ENCODE data around the gene KCNE4. TPM values are rescaled to one million over a fixed set of nuclear protein-coding genes. Genes with fewer than 3 reads are reported as not detected.
A peak's percentile ranks its signal among the peaks of the same experiment; 100 is the strongest.

The KCNE4 gene
- polyA plus RNA-seq, 1 of the 3 experiments (the other 2 are of a cell fraction), result 0.20 TPM

- H3K36me3 ChIP-seq (replicated peaks in 1 of 2; ENCODE audit: control insufficient read depth in 1 of 2, insufficient read depth in 2 of 2, low read length in 1 of 2), result no peaks in the 10 kb centered on the region
- peak overlapping the region; percentile 38; the same call in 1 of the 2 replicates for H2AFZ ChIP-seq (ENCODE audit: low read depth)
- WGBS (ENCODE audit: low lambda C conversion rate), result 100% methylated on average over 1 of the region's 1 CpG
- POLR2A ChIA-PET, result no interaction called here
- peaks cover 36% of the 10 kb centered on the region for H3F3A ChIP-seq (replicated peaks; ENCODE audit: insufficient read depth)
- TF ChIP-seq EP300 (IDR thresholded peaks at IDR 0.05; ENCODE audit: borderline replicate concordance in 1 of 2, low read depth in 1 of 2, low read length in 1 of 2), result no peak
- TF ChIP-seq, protein P1, sequence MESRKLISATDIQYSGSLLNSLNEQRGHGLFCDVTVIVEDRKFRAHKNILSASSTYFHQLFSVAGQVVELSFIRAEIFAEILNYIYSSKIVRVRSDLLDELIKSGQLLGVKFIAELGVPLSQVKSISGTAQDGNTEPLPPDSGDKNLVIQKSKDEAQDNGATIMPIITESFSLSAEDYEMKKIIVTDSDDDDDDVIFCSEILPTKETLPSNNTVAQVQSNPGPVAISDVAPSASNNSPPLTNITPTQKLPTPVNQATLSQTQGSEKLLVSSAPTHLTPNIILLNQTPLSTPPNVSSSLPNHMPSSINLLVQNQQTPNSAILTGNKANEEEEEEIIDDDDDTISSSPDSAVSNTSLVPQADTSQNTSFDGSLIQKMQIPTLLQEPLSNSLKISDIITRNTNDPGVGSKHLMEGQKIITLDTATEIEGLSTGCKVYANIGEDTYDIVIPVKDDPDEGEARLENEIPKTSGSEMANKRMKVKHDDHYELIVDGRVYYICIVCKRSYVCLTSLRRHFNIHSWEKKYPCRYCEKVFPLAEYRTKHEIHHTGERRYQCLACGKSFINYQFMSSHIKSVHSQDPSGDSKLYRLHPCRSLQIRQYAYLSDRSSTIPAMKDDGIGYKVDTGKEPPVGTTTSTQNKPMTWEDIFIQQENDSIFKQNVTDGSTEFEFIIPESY (IDR thresholded peaks at IDR 0.05; ENCODE audit: borderline replicate concordance, low read depth), result no peak
- TF ChIP-seq SMC3 (IDR thresholded peaks at IDR 0.05; ENCODE audit: low read depth, low read length), result no peak
- no peak for TF ChIP-seq FOSL2 (IDR thresholded peaks at IDR 0.05; ENCODE audit: borderline replicate concordance, low read depth)
- TF ChIP-seq REST (IDR thresholded peaks at IDR 0.05; ENCODE audit: low read depth, low read length), result no peak
- TF ChIP-seq MEF2A (IDR thresholded peaks at IDR 0.05; ENCODE audit: borderline replicate concordance, low read depth), result no peak
- no peak for TF ChIP-seq FOXM1 (IDR thresholded peaks at IDR 0.05; ENCODE audit: low read depth)
- TF ChIP-seq ELF1 (IDR thresholded peaks at IDR 0.05), result no peak
- no peak for TF ChIP-seq TAF1 (IDR thresholded peaks at IDR 0.05; ENCODE audit: borderline replicate concordance, low read depth, low read length)
- TF ChIP-seq, protein P2, sequence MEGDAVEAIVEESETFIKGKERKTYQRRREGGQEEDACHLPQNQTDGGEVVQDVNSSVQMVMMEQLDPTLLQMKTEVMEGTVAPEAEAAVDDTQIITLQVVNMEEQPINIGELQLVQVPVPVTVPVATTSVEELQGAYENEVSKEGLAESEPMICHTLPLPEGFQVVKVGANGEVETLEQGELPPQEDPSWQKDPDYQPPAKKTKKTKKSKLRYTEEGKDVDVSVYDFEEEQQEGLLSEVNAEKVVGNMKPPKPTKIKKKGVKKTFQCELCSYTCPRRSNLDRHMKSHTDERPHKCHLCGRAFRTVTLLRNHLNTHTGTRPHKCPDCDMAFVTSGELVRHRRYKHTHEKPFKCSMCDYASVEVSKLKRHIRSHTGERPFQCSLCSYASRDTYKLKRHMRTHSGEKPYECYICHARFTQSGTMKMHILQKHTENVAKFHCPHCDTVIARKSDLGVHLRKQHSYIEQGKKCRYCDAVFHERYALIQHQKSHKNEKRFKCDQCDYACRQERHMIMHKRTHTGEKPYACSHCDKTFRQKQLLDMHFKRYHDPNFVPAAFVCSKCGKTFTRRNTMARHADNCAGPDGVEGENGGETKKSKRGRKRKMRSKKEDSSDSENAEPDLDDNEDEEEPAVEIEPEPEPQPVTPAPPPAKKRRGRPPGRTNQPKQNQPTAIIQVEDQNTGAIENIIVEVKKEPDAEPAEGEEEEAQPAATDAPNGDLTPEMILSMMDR (IDR thresholded peaks at IDR 0.05), result no peak
- TF ChIP-seq RAD21 (IDR thresholded peaks at IDR 0.05; ENCODE audit: low read length), result no peak
- no peaks in the 10 kb centered on the region for H3K9me2 ChIP-seq
- H3K27me3 ChIP-seq (ENCODE audit: insufficient read depth), result no peaks in the 10 kb centered on the region
- no peak overlapping the region for H3K4me3 ChIP-seq (ENCODE audit: low read depth in 2 of 2, low read length in 1 of 2)
- H3K9me3 ChIP-seq, result no peaks in the 10 kb centered on the region
- H3K4me2 ChIP-seq, result no peak overlapping the region
- H3K27ac ChIP-seq (ENCODE audit: low read depth in 2 of 2, low read length in 1 of 2), result peak overlapping the region; percentile 91 to 99
- H3K9ac ChIP-seq, result peak overlapping the region; percentile 73; the same call in 1 of the 2 replicates
- no peaks in the 10 kb centered on the region for H3K79me2 ChIP-seq (ENCODE audit: insufficient read depth)
- no peak for DNase-seq
- CTCF ChIA-PET, result no interaction called here
- H3K4me1 ChIP-seq (ENCODE audit: control insufficient read depth in 1 of 2, insufficient read depth in 2 of 2, low read depth in 1 of 2, low read length in 1 of 2), result peaks cover 17 to 41% of the 10 kb centered on the region in 2 experiments
- no peaks in the 10 kb centered on the region for H4K20me1 ChIP-seq (ENCODE audit: insufficient read depth)
Measured at GRCh38 chr2:223048519-223048918, 3.5 kb upstream of the KCNE4 start.

Data from SK-N-SH (cell line).